Left kidney (tissue), 2 donors: ENCODE measurements around the gene DNAJB6. TPM values are rescaled to one million over a fixed set of nuclear protein-coding genes. Genes with fewer than 3 reads are reported as not detected.

Source experiments
- DNase-seq: peaks from one replicate; pipeline ENCODE4 v3.0.0-alpha.2; 2013
- polyA plus RNA-seq: library from polyadenylated mRNA; unstranded; fragments of 120-200 nt; gene quantifications from one replicate; pipeline ENCODE4 v1.2.1, GENCODE V29; 2013; ENCODE audit not compliant: insufficient read length

The DNAJB6 gene
- polyA plus RNA-seq, 1 donor, result 161 TPM

DNA sequence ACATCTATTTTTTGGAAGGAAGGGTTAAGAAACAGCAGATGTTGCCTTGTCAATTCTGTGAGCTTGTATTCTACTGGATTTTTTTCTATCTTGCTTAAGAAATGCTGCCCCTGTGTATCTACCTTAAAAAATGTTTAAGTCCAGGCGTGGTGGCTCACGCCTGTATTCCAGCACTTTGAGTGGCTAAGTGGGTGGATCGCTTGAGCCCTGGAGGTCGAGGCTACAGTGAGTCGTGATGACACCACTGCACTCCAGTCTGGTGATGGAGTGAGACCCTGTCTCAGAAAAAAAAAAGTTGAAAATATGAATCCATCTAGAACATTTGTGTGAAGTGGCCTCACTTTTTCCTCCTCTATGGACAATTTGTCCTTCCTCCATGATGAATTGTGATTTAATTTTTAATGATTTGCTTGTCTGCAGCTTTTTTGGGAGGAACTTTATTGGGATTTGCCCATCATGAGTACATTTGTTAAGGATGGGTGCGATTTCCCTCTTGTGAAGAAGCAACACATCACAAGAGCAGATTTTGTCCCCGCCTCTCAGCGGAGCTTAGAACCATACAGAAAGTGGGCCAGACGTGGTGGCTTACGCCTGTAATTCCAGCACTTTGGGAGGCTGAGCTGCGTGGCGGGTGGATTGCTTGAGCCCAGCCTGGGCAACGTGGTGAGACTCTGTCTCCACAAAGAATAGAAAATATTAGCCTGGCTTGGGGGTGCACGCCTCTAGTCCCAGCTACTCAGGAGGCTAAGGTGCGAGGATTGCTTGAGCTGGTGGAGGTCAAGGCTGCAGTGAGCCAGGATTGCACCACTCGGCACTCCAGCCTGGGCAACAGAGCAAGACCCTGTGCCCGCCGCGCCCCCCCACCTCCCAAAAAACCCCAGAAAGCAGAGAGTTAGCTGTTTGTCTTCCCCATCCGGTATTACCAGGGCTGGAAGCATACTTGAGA, 57.7 kb downstream of the DNAJB6 start:
- no peak for DNase-seq

DNA sequence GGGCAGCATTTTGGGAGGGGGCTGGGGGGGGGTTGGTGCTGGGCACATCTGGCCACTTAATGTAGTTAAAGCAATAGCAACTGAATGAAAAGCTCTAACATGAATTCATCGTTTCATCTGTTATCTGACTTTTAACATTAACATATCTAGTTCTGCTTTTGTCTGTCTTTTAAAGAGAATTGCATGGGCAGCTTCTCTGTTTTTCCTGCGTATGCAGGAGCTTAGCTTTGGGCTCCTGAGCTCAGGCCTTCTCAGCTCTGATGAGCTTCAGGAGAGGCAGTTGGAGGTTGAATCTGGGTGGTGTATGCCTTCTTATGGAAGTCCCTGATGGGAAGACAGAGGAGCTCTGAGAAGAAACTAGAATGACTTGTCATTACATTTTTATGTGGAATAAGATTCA, 58.4 kb downstream of the DNAJB6 start:
- no peak for DNase-seq

DNA sequence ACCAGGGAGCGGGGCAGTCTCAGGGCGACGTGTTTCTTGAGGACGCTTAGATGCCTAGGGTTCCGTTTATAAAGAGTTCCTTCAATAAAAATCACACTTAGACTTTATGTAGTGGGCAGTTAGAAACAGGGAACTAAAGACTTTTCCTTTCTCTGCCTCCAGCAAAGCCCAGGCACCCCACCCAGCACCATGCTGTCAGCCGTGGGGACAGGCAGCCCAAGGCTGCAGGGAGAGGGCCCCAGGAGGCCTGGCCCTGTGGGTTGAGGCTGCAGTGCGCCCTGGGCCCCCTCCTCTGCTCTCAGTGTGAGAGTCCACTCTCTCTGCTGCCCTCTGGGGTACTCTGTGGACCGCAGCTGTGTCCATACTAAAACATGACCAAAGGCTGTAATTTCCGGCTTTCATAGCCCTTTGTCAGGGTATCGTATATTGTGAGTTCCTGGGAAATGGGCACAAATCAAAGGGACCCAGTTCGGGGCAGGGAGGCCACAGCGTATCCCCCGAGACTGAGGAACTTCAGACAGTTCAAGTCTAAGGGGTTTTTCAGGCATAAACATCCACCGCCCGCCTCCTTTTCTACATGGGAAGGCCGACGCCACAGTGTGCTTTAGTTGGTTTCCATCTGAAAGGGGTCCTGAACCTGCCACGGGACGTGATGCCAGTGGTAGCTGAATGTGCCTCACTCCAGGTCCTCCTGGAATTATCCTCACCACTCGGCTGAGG, 59.7 kb downstream of the DNAJB6 start:
- no peak for DNase-seq

DNA sequence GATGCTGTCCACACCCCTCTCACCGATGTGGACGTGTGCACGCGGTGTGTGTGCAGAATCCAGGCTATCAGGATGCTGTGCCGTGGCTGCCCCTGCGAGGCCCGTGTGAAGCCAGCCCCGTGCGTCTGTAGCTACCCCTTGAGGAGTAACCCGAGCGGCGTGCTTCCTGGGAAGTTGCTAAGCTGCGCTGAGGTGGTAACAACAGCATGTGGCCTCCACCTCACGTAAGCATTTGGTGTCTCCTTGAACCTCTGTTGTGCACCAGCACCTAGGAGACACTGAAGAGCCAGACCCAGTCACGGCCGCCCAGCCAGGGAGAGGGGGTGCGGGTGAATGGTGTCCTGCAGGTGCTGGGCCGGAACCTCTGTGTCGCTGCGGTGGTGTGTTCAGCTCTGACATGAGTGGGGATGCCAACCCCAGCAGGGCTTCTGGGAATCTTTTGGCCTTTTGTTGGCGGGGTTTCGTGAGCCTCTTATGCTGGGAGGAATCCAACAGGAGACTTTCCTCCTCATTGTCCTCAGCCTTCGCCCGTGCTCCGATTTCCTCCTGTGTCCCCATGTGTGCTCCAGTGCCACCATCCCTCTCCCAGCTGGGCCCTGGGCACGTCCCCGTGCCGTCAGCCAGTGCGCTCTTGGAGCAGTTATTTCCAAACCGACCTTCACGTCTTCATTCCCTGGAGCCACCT, 60.4 kb downstream of the DNAJB6 start:
- no peak for DNase-seq

DNA sequence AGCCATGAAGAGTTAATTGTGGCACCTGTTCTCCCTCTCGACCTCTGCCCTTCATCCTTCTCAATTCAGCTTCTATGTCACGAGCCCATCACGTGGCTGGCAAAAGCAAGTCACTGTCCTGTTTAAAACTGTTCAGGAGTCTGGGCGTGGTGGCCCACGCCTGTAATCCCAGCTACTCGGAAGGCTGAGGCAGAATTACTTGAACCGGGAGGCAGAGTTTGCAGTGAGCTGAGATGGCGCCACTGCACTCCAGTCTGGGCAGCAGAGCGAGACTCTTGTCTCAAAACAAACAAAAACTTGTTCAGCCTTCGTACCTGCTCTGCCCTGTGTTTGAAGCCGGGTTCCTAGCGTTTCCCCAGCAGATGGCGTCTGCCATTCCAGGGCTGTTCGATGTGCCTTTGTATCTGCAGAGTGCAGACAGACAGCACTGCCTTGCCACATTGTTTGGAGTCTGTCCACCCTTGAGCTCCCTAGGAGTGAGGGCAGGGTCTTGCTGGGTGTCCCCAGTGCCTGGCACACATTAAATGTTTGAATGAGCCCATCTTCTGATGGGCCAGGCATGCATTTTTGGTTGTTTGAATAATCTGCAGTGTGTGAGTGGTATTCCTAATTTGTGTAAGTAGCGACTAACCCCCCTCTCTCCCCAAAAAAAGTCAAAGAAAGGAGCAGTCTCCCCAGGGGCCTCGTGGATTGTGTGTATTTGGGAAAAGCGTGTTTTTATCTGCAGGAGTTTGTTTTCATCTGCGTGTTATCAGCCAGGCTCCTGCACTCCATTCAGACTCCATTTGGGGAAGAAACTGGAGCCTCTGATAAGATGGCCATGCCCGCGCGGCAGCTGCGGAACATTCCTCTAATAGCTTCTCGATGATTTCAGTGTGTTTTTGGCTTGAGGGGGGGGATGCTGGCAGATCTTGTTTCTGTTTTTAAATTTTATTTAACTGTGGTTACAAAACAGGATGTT, 61.2 kb downstream of the DNAJB6 start:
- no peak for DNase-seq

DNA sequence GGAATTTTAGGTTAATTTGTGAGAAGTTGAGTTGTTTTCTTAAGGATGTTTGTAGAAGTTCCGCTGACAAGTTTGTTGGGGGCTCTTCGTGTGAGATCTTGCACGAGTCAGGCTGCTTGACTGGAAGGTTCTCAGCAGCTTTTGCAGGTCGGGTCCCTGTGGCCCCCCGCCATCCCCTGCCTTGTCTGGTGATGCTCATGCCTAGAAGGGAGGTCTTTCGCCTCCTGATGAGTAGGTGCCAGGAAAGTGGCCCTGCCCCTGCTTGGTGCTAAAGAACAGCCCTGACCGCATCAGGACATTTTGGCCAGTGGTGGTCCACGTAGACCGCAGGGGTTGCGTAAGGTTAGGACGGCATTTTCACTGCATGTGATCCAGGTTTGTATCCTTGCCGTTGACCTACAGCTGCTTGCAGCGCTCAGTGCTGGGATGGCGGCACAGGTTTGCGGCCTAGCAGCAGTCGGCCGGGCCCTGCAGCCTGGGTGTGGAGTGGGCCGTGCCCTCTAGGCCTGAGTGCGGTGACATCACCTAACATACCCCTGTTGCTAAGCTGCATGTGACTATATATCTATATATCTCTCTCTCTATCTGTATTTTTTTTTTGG, 62.4 kb downstream of the DNAJB6 start:
- DNase-seq, result no peak

DNA sequence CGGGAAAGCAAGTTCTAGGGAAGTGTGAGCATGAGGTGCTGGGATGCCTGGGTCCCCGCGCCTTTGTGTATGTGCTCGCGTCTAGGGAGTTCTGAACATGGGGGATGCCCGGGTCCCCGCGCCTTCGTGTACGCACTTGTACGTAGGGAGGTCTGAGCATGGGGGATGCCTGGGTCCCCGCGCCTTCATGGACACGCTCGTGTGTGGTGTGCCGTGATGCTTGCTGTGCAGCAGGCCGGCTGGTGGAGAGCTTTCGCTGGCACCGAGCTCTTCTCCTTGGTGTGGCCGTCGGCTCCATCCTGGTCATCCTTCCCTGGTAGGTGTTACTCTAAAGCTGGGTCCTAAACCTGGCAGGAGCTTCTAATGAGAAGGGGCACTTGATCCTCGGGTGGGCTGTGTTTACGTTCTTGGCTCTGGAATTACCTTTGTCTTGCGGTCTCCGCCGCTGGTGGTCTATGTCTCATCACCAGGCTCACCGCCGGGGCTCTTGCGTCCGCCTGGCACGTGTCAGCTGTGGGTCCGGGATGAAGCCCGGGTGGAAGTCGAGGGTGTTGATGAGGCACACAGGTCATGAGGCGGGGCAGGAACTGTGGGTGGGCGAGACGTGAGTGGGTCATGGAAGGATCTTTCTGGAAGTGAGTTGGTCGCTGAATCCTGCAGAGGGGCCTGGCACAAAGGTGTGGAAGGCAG, 63.5 kb downstream of the DNAJB6 start:
- DNase-seq, result no peak

DNA sequence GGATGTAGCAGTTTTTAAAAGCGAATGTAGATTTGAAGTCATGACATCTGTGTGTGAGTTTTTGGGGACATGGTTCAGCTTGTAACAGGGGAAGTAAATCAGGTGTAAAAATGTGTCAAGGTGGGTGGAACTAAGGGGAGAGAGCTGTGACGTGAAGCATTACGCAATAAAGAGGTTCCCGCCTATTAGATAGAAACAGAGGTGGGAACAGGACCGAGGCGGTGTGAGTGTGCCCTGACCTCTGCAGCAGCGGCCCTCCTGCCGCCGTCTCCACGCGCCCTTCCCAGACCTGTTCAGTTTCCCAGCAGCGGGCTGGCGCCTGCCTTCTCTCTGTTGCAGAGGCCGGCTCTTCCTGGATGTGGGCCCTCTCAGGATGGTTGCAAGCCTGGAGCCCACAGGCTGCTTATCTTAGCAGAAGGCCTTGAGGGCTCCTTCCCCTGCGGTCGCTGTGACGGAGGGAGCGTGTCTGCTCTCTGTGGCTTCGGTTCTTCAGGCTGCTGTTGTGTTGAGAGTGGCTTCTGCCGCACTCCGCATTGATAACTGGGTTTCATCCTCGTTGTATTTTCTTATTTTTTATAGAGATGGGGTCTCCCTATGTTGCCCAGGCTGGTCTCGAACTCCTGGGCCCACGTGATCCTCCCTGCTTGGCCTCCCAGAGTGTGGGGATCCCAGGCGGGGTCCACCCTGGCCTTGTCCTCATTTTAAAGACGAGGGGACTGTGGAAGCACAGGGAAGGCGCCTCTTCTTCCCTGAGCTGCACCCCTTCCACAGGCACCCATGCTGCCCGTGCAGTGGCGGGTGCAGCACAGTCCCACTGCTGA, 65.0 kb downstream of the DNAJB6 start:
- DNase-seq, result no peak

DNA sequence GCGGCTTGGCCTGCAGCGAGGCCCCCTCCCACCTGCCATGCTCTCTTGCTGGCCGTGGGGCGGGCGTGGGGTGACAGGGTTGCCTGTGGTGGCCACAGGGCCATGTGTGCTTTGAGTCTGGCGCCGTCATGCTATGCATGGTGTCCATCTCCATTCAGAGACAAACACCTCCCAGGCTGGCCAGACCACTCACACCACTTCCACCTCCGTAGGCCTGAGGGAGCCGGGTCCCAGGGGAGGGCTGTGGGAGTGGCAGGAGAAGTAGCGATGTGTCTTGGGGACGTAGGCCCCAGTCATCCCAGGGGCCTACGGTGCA, 65.5 kb downstream of the DNAJB6 start:
- no peak for DNase-seq

DNA sequence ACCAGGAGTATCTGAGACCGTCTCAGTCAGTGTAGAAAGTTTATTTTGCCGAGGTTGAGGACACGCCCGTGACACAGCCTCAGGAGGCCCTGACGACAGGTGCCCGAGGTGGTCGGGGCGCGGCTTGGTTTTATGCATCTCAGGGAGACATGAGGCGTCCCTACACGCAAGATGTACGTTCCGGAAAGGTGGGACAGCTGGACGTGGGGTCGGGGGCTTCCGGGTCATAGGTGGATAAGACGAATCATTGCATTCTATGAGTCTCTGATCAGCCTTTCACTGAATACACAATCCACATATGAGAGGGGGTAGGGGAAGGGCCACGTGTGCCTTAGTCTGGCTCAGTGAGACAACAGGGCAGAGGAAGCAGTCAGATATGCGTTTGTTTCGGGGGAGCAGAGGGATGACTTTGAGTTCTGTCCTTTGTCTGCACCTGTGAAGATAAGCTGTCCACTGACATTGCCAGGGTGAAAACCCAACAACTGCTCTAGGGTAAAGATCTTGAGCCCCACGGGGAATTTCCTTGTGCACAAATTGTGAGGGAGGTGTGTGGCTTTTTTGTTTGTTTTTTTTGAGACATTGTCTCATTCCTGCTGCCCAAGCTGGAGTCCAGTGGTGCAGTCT, 66.2 kb downstream of the DNAJB6 start:
- DNase-seq, result no peak

DNA sequence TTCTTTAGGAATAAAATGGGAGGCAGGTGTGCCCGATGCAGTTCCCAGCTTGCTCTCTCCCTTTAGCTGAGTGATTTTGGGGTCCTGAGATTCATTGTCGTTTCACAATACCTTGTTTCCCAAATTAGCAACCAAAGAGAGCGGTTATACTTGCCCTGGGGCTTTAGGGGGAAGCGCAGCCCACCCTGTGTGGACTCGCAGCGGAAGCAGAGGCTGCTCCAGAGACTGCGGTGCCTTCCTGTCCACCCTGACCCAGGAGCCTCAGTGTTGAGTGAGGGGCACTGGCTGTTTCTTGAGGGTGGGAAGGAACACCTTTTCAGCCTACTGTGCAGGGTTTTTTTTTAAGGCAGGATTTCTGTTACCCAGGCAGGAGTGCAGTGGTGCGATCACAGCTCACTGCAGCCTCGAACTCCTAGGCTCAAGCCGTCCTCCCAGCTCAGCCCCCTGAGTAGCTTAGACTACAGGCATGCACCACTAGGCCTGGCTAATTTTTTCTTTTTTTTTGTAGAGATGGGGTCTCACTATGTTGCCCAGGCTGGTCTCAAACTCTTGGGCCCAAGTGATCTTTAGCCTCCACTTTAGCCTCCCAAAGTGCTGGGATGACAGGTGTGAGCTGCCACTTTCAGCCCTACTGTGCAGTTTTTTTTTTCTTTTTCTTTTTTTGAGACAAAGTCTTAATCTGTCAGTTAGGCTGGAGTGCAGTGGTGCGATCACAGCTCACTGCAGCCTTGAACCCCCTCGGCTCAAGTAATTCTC, 67.0 kb downstream of the DNAJB6 start:
- DNase-seq, result no peak

DNA sequence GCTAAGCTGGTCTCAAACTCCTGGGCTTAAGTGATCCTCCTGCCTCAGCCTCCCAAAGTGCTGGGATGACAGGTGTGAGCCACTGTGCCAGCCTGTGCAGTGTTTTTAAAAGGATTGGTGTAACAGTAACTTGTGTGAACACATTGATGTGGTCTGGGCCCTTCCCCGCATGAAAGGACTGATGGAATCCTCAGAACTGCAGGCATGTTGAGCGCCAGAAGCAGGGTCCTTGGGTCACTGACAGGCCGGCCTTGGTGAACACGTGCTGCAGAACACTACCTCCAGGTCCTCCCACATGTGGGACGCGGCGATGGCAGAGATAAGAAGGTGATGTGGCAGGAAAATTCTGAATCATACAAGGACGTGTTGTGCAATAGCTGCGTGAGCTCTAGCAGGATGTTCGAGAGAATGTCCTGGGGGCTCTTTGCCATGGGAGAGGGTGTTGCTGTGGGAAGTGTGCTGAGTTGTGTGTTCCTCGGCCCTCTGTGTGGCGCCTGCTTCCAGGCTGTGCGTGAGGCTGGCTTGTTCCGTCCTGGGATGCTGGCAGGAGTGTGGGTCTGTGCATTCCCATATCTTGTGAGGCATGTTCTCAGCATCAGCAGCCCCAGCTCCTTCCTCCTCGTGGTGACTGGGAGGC, 68.2 kb downstream of the DNAJB6 start:
- no peak for DNase-seq

DNA sequence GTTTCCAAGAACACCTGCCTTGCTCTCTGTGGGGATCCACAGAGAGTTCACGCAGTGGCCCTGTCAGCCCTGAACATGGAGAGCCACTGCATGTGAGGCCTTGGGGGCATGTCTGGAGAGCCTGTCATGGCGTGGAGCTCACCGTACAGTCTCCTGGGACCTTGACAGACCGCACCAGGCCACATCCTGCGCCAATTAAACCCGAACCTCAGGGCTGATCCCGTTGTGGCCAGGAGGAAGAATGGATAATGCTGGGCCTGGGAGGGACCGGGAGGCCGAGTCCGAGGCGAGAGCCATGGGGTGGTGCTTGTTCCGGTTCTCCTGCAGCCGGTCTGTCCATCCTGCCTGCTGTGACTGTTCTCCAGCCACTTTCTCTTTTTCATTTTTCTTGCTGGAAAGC, 68.7 kb downstream of the DNAJB6 start:
- no peak for DNase-seq

DNA sequence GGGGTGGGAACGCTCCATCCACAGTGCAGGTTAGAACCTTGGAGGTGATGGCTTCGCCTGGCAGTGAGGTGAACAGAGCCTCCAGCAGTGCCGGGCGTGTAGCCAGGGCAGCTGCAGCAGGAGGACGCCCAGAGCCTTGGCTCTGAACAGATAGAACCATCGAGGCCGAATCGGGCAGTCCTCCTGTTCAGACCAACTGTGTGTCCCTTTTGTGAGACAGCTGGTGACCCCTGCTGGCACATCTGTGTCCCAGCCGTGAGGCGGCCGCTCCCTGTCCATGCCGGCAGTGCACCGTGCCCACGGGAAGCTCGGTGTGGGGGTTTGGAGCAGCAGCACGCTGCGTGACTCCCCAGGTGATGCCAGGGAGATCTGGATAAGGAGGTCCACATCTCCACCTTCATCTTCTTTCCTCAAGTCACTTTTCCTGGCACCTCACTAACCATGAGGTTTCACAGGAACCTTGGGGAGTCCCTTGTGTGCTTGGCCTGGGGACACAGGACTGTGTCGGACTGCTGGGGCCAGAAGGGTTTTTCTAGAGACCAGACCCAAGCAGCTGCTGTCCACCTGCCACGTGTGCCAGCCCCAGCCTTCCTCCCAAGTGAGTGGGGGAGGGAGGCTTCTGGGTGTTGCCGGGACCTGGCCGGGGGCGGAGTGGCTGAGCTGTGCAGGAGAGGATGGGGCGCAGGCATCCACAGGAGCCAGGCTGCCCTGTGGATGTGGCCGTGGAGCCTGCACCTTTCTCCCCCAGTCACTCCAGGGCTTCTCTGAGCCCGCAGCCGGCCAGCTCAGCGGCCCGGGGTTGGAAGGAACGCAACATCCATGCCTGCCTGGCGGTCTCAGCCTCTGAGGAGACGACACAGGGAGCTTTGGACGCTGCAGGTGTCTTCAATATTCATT, 69.4 kb downstream of the DNAJB6 start:
- DNase-seq, result no peak

DNA sequence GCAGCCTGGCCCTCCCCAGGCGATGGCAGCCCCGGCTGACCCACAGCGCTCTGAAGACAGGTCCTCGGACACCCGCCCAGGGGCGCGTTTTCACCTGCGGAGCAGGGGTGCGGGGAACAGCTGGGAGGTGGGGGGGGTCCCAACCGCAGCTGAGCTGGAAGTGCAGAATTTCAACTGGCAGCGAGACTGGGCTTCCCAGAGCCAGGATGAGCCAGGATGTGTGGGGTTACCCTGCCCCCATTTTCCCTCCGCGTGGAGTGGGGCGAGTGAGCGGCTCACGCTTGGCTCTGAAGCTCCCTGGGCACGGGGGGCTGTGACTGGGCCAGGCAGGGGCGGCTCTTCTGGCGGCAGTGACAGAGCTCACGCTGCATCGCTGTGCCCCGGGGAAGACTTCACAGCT, 70.2 kb downstream of the DNAJB6 start:
- no peak for DNase-seq

DNA sequence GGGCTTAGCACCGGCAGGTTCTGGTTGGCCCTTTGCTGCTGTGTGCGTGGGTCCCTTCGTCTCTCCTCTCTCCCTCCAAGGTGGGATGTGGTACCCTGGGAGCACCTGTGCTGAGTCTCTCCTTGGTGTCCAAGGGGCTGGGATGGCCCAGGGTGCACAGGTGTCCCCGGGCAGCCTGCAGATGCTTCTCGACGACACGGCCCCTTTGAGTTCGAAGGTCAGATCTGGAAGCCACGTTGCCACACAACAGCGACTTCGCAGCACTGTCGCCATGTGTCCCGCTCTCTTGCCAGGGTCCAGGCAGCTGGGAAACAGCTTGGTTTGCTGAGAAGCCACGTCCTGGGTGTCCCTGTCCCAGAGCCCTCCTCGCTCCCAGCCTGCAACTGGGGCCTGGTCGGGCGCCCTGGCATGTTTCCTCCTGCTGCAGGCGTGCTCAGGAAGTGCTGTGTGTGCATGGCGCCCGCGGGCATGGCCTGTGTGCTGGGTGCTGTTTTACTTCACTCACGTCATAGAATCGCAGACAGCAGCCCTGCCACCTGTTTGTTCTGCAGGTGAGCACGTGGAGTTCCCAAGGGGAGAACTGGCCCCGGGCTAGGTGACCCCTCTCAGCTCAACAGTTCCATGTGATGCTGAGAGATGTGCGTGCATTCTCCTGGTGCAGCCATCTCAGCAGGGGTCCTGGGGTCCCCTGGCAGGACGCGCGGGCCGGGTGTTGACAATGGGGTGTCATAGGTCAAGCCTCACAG, 70.9 kb downstream of the DNAJB6 start:
- DNase-seq, result no peak
